BJ (cell line): Measurements from ENCODE around the gene KDM3A. TPM values are rescaled to one million over a fixed set of nuclear protein-coding genes. Genes with fewer than 3 reads are reported as not detected.

Source experiments
- CTCF ChIA-PET: fragments of 350-600 bp; formaldehyde crosslinking; extraction: SDS; loops from one replicate; lab custom pipeline; 2021; ENCODE audit warnings: antibody characterized with exemption, inconsistent platforms; lab: Yijun Ruan, JAX
- POLR2A ChIA-PET: fragments of 300-600 bp; sonication (Branson Sonifier 250); formaldehyde crosslinking; extraction: SDS; loops from one replicate; lab custom pipeline; 2021; ENCODE audit warnings: antibody characterized with exemption; lab: Charles Lee
- DNase-seq: peaks from one replicate; pipeline ENCODE4 v3.0.0-alpha.2; 2011; ENCODE audit warnings: low read depth
- H3K27me3 ChIP-seq: 2 replicates; pipeline ENCODE4 v1.6.0; 2011; ENCODE audit warnings: low read length; ENCODE audit not compliant: control insufficient read depth, insufficient read depth
- H3K36me3 ChIP-seq: 2 replicates; pipeline ENCODE4 v1.5.1; 2011; ENCODE audit warnings: low read length; ENCODE audit not compliant: control insufficient read depth, insufficient read depth
- H3K4me3 ChIP-seq: 2 replicates; pipeline ENCODE4 v1.5.1; 2011; ENCODE audit warnings: low read depth, mild to moderate bottlenecking, control low read depth, low read length
- CTCF ChIP-seq: IDR thresholded peaks from 2 replicates; pipeline ENCODE4 v1.5.1; 2011; ENCODE audit warnings: low read depth, mild to moderate bottlenecking, control low read depth, inconsistent platforms, low read length, moderate library complexity; ENCODE audit not compliant: insufficient read depth
- polyA plus RNA-seq: library from polyadenylated mRNA; depleted of rRNA; stranded (reverse); fragments of >200 nt; gene quantifications from 2 replicates; pipeline ENCODE4 v1.2.3, GENCODE V29; 2011

Gene KDM3A
- polyA plus RNA-seq, 1 experiment = 24.1 TPM

- CTCF ChIA-PET = no interaction called here
Observed at GRCh38 chr2:86512892-86513291, 71.7 kb downstream of the KDM3A start.

GRCh38 chr2:86513948-86514660 is 72.9 kb downstream of the KDM3A start:
- no peak for DNase-seq
- H3K4me3 ChIP-seq = no peak overlapping the region
- ChIA-PET CTCF (interaction anchor here (1.1 kb wide), 1 partner anchor 9 kb away, joined by 3 read pairs; no protein-coding TSS in a partner anchor), POLR2A (no interaction called here)
- peaks cover 1% of the 10 kb centered on the region; the same call in 1 of the 2 replicates for H3K36me3 ChIP-seq
- no peak for TF ChIP-seq CTCF
- H3K27me3 ChIP-seq = no peaks in the 10 kb centered on the region

More at GRCh38 chr2:86512892-86513291, 71.7 kb downstream of the KDM3A start:
- TF ChIP-seq CTCF = no peak
- H3K4me3 ChIP-seq = no peak overlapping the region
- peaks cover 3% of the 10 kb centered on the region; the same call in 1 of the 2 replicates for H3K36me3 ChIP-seq
- DNase-seq = no peak
- H3K27me3 ChIP-seq = no peaks in the 10 kb centered on the region
- POLR2A ChIA-PET = no interaction called here

GRCh38 chr2:86518481-86518880 is 77.3 kb downstream of the KDM3A start:
- peak; percentile 41 for TF ChIP-seq CTCF
- Histone ChIP-seq H3K27me3 (no peaks in the 10 kb centered on the region), H3K4me3 (no peak overlapping the region), H3K36me3 (no peaks in the 10 kb centered on the region; the same call in none of the 2 replicates)
- CTCF ChIA-PET = interaction anchor here (0.7 to 1.0 kb wide), 3 partner anchors 9 to 25 kb away, joined by 3 read pairs; no protein-coding TSS in a partner anchor
- POLR2A ChIA-PET = no interaction called here
- DNase-seq = no peak

GRCh38 chr2:86519349-86519748 is 78.2 kb downstream of the KDM3A start:
- ChIA-PET CTCF (interaction anchor here (0.6 to 1.0 kb wide), 2 partner anchors 18 to 26 kb away, joined by 3 to 4 read pairs; no protein-coding TSS in a partner anchor), POLR2A (no interaction called here)
- H3K36me3 ChIP-seq = no peaks in the 10 kb centered on the region; the same call in 1 of the 2 replicates
- TF ChIP-seq CTCF = no peak
- no peak for DNase-seq
- H3K4me3 ChIP-seq = no peak overlapping the region
- H3K27me3 ChIP-seq = no peaks in the 10 kb centered on the region

GRCh38 chr2:86520153-86520552 is 79.0 kb downstream of the KDM3A start:
- Histone ChIP-seq H3K27me3 (no peaks in the 10 kb centered on the region), H3K36me3 (no peaks in the 10 kb centered on the region; the same call in 1 of the 2 replicates), H3K4me3 (no peak overlapping the region)
- CTCF ChIA-PET = no interaction called here
- DNase-seq = no peak
- TF ChIP-seq CTCF = no peak
- POLR2A ChIA-PET = no interaction called here
